H1 (cell line): Measurements from ENCODE around the gene APOBEC2. TPM values are rescaled to one million over a fixed set of nuclear protein-coding genes. Genes with fewer than 3 reads are reported as not detected.
A peak's percentile ranks its signal among the peaks of the same experiment; 100 is the strongest.

Experiments
- CTCF ChIA-PET: fragments of 300-600 bp; sonication (Branson Sonifier 250); formaldehyde crosslinking; loops from one replicate; lab custom pipeline; 2021; ENCODE audit not compliant: partially characterized antibody; lab: Charles Lee
- POLR2A ChIA-PET: fragments of 300-600 bp; sonication (Branson Sonifier 250); formaldehyde crosslinking; loops from one replicate; lab custom pipeline; 2021; ENCODE audit warnings: inconsistent platforms; ENCODE audit not compliant: partially characterized antibody; lab: Charles Lee
- DNase-seq, 2 experiments: peaks; one replicate each; pipeline versions ENCODE4 v3.0.0 to v3.0.0-alpha.2; 2010 to 2022; ENCODE audit warnings: low spot score in 2 of 2, low read depth in 1 of 2, mixed read lengths in 1 of 2
- FAIRE-seq: peaks from 2 replicates; lab custom pipeline; 2011; peaks lifted over from hg19 to GRCh38; lab: Jason Lieb, UNC
- H2AFZ ChIP-seq: 2 replicates; pipeline ENCODE4 v1.8.1; 2012; ENCODE audit warnings: low read length, inconsistent platforms
- H2AK5ac ChIP-seq: 2 replicates; pipeline ENCODE4 v1.6.1; 2013; ENCODE audit warnings: low read depth, low read length
- H2BK120ac ChIP-seq: replicated peaks from 2 replicates; pipeline ENCODE3; 2013; ENCODE audit warnings: low read depth, low read length, inconsistent platforms
- H2BK12ac ChIP-seq: 2 replicates; pipeline ENCODE4 v1.6.1; 2013; ENCODE audit warnings: low read depth, low read length
- H2BK15ac ChIP-seq: 2 replicates; pipeline ENCODE4 v1.6.1; 2013; ENCODE audit warnings: low read length
- H2BK20ac ChIP-seq: 2 replicates; pipeline ENCODE4 v1.6.1; 2013; ENCODE audit warnings: low read length
- H2BK5ac ChIP-seq: 2 replicates; pipeline ENCODE4 v1.6.1; 2013; ENCODE audit warnings: low read depth, low read length
- H3K14ac ChIP-seq: 2 replicates; pipeline ENCODE4 v1.6.1; 2013; ENCODE audit warnings: inconsistent platforms; ENCODE audit not compliant: insufficient read length
- H3K18ac ChIP-seq: 2 replicates; pipeline ENCODE4 v1.6.1; 2013; ENCODE audit warnings: low read length; ENCODE audit errors: extremely low read depth
- H3K23ac ChIP-seq: 2 replicates; pipeline ENCODE4 v1.6.1; 2013; ENCODE audit warnings: inconsistent platforms; ENCODE audit not compliant: insufficient read length
- H3K23me2 ChIP-seq: 2 replicates; pipeline ENCODE4 v1.6.1; 2013; ENCODE audit warnings: low read depth, low read length
- H3K27ac ChIP-seq: 2 replicates; pipeline ENCODE4 v1.6.1; 2011; ENCODE audit warnings: low read depth, low read length, inconsistent platforms
- H3K27me3 ChIP-seq, 4 experiments: replicated peaks in 1 of 4; 1 replicate in 1 of 4; 2 replicates in 3 of 4; pipeline versions ENCODE4 v1.6.1 to v1.8.1; 2011 to 2013; ENCODE audit warnings: low read length in 3 of 4, mild to moderate bottlenecking in 3 of 4, inconsistent platforms in 2 of 4, mixed read lengths in 2 of 4, moderate library complexity in 1 of 4; ENCODE audit not compliant: control insufficient read depth in 3 of 4, insufficient read depth in 3 of 4; ENCODE audit errors: extremely low read depth in 1 of 4
- H3K36me3 ChIP-seq, 4 experiments: 2 replicates each; pipeline versions ENCODE4 v1.6.1 to v1.8.1; 2011 to 2013; ENCODE audit warnings: mild to moderate bottlenecking in 4 of 4, low read length in 3 of 4, moderate library complexity in 2 of 4, control low read depth in 1 of 4, inconsistent platforms in 1 of 4; ENCODE audit not compliant: insufficient read depth in 4 of 4, control insufficient read depth in 2 of 4
- H3K4ac ChIP-seq: replicated peaks from 2 replicates; pipeline ENCODE3; 2013; ENCODE audit warnings: low read length, low read depth, mixed read lengths, inconsistent platforms; ENCODE audit not compliant: insufficient read length
- H3K4me1 ChIP-seq, 4 experiments: replicated peaks in 1 of 4; 1 replicate in 1 of 4; 2 replicates in 3 of 4; pipeline versions ENCODE4 v1.6.1 to v1.8.1; 2011 to 2013; ENCODE audit warnings: low read length in 3 of 4, inconsistent platforms in 2 of 4, mixed read lengths in 1 of 4; ENCODE audit not compliant: insufficient read depth in 4 of 4, control insufficient read depth in 3 of 4
- H3K4me2 ChIP-seq, 2 experiments: 2 replicates each; pipeline versions ENCODE4 v1.6.1 to v1.8.1; 2011 to 2013; ENCODE audit warnings: low read depth in 2 of 2, low read length in 2 of 2, control low read depth in 1 of 2, inconsistent platforms in 1 of 2, mild to moderate bottlenecking in 1 of 2; ENCODE audit not compliant: insufficient read depth in 1 of 2
- H3K4me3 ChIP-seq, 4 experiments: fragments of 200-600, 300-600 bp in 1 of 4; sonication (generic), shearing (Covaris generic), sonication (Bioruptor Twin) in 1 of 4; 2 replicates each; pipeline versions ENCODE4 v1.5.1 to v1.8.1; 2011 to 2016; ENCODE audit warnings: low read length in 4 of 4, low read depth in 3 of 4, control low read depth in 2 of 4, inconsistent platforms in 2 of 4, mild to moderate bottlenecking in 2 of 4, mixed read lengths in 1 of 4, moderate library complexity in 1 of 4; ENCODE audit not compliant: insufficient read depth in 2 of 4; ENCODE audit errors: extremely low read depth in 1 of 4
- H3K56ac ChIP-seq: replicated peaks from 2 replicates; pipeline ENCODE3; 2013; ENCODE audit warnings: low read depth, mild to moderate bottlenecking, mixed read lengths, low read length, inconsistent platforms; ENCODE audit not compliant: insufficient read length
- H3K79me1 ChIP-seq: 2 replicates; pipeline ENCODE4 v1.6.1; 2013; ENCODE audit warnings: low read depth, low read length, control low read depth
- H3K79me2 ChIP-seq, 2 experiments: 2 replicates each; pipeline versions ENCODE4 v1.6.1 to v1.8.1; 2012 to 2013; ENCODE audit warnings: low read length in 2 of 2, mild to moderate bottlenecking in 2 of 2, inconsistent platforms in 1 of 2; ENCODE audit not compliant: insufficient read depth in 2 of 2, control insufficient read depth in 1 of 2
- H3K9ac ChIP-seq, 4 experiments: replicated peaks in 1 of 4; 1 replicate in 1 of 4; 2 replicates in 3 of 4; pipeline versions ENCODE4 v1.6.1 to v1.8.1; 2011 to 2013; ENCODE audit warnings: low read depth in 3 of 4, low read length in 3 of 4, control low read depth in 2 of 4, mild to moderate bottlenecking in 2 of 4, moderate library complexity in 2 of 4, inconsistent platforms in 1 of 4; ENCODE audit errors: extremely low read depth in 1 of 4
- H3K9me3 ChIP-seq, 2 experiments: 2 replicates each; pipeline versions ENCODE4 v1.6.1 to v1.8.1; 2012 to 2013; ENCODE audit warnings: mild to moderate bottlenecking in 2 of 2, moderate library complexity in 2 of 2, control low read depth in 1 of 2, inconsistent platforms in 1 of 2, low read depth in 1 of 2, low read length in 1 of 2, mixed read lengths in 1 of 2; ENCODE audit not compliant: insufficient read depth in 2 of 2
- H4K20me1 ChIP-seq, 2 experiments: replicated peaks in 1 of 2; 2 replicates each; pipeline versions ENCODE3 to v1.8.1; 2011 to 2013; ENCODE audit warnings: inconsistent platforms in 2 of 2, low read length in 2 of 2, mild to moderate bottlenecking in 1 of 2; ENCODE audit not compliant: insufficient read depth in 2 of 2, control insufficient read depth in 1 of 2
- H4K5ac ChIP-seq: 2 replicates; pipeline ENCODE4 v1.6.1; 2013; ENCODE audit warnings: low read length, low read depth, mixed read lengths, inconsistent platforms; ENCODE audit not compliant: insufficient read length
- H4K8ac ChIP-seq: 2 replicates; pipeline ENCODE4 v1.8.0; 2013; ENCODE audit warnings: mild to moderate bottlenecking, moderate library complexity, low read length, inconsistent platforms; ENCODE audit not compliant: insufficient read depth; ENCODE audit errors: extremely low read depth
- H4K91ac ChIP-seq: replicated peaks from 2 replicates; pipeline ENCODE3; 2013; ENCODE audit warnings: low read length, mixed read lengths, inconsistent platforms; ENCODE audit not compliant: insufficient read length
- BACH1 ChIP-seq: IDR thresholded peaks from 2 replicates; pipeline ENCODE4 v1.6.1; 2012; ENCODE audit warnings: low read length, improper control_type of control experiment
- BCL11A ChIP-seq, 2 experiments: IDR thresholded peaks; one replicate each; pipeline ENCODE4 v1.6.1; 2011; ENCODE audit warnings: low read depth in 2 of 2, low read length in 2 of 2, mild to moderate bottlenecking in 2 of 2
- GABPA ChIP-seq: IDR thresholded peaks from 2 replicates; pipeline ENCODE4 v1.6.1; 2011; ENCODE audit warnings: mild to moderate bottlenecking, low read length, moderate library complexity, borderline replicate concordance; ENCODE audit not compliant: insufficient read depth
- KDM5A ChIP-seq: fragments of 200-600 bp; IDR thresholded peaks from 2 replicates; pipeline ENCODE4 v1.7.1; 2012; ENCODE audit warnings: mild to moderate bottlenecking, low read length, inconsistent platforms, mixed read lengths
- POLR2AphosphoS5 ChIP-seq: IDR thresholded peaks from 2 replicates; pipeline ENCODE4 v1.6.1; 2011; ENCODE audit warnings: low read depth, low read length
- POU5F1 ChIP-seq: IDR thresholded peaks from 2 replicates; pipeline ENCODE4 v1.6.1; 2011; ENCODE audit warnings: low read depth, mild to moderate bottlenecking, low read length, moderate library complexity
- SAP30 ChIP-seq: fragments of 300-600 bp; sonication (generic); IDR thresholded peaks from 2 replicates; pipeline ENCODE4 v1.7.1; 2012; ENCODE audit warnings: low read length, moderate library complexity, mild to moderate bottlenecking, inconsistent platforms; ENCODE audit not compliant: insufficient read depth, insufficient replicate concordance
- SIN3A ChIP-seq, 2 experiments: IDR thresholded peaks in 1 of 2; conservative IDR thresholded peaks in 1 of 2; 2 replicates each; pipeline ENCODE4 v1.6.1; 2011 to 2012; ENCODE audit warnings: low read length in 2 of 2, improper control_type of control experiment in 1 of 2, low read depth in 1 of 2, mild to moderate bottlenecking in 1 of 2
- SUZ12 ChIP-seq: fragments of 200-600 bp; sonication (generic); IDR thresholded peaks from 2 replicates; pipeline ENCODE4 v1.6.1; 2012; ENCODE audit warnings: mild to moderate bottlenecking, inconsistent platforms, low read length, moderate library complexity, mixed read lengths
- TEAD4 ChIP-seq: IDR thresholded peaks from 2 replicates; pipeline ENCODE4 v1.6.1; 2012; ENCODE audit warnings: low read depth, low read length, inconsistent platforms, mixed read lengths
- WGBS, 2 experiments: shearing (Covaris generic) in 1 of 2; methylation state at CpG; one replicate each; pipeline versions ENCODE4 v1.1.6 to v1.1.7; 2013 to 2015; ENCODE audit warnings: low lambda C conversion rate in 2 of 2, mixed read lengths in 2 of 2, inconsistent platforms in 1 of 2, low coverage in 1 of 2, missing lambda C conversion rate in 1 of 2; ENCODE audit not compliant: insufficient replicate concordance in 2 of 2, insufficient coverage in 1 of 2, insufficient read length in 1 of 2; ENCODE audit errors: extremely low coverage in 1 of 2, missing lambda C conversion rate in 1 of 2; 5-methylcytosine and 5-hydroxymethylcytosine counted together
- polyA plus RNA-seq, 7 experiments: library from polyadenylated mRNA; depleted of rRNA in 3 of 7; stranded (reverse) in 5 of 7; unstranded in 2 of 7; fragments of >200 nt in 5 of 7; fragments of 200-250 nt in 2 of 7; gene quantifications; 1 replicate in 5 of 7; 2 replicates in 1 of 7; 4 replicates in 1 of 7; pipeline versions ENCODE4 v1.2.1 to v1.2.3, GENCODE V29; 2011 to 2013; ENCODE audit warnings: missing spikeins in 2 of 7, mixed read lengths in 2 of 7
- total RNA-seq: library from RNA; stranded (reverse); fragmentation: NEBNext Ultra II Directional; extraction: Animal tissue kit (Norgen Biotek cat#: 25700); gene quantifications from 2 replicates; pipeline ENCODE4 v1.2.1, GENCODE V29; 2021

Gene APOBEC2
- total and polyA plus RNA-seq, 2 of the 8 experiments (the other 6 are each of a cell fraction or from before 2014, with no cell fraction given) = not detected

DNA sequence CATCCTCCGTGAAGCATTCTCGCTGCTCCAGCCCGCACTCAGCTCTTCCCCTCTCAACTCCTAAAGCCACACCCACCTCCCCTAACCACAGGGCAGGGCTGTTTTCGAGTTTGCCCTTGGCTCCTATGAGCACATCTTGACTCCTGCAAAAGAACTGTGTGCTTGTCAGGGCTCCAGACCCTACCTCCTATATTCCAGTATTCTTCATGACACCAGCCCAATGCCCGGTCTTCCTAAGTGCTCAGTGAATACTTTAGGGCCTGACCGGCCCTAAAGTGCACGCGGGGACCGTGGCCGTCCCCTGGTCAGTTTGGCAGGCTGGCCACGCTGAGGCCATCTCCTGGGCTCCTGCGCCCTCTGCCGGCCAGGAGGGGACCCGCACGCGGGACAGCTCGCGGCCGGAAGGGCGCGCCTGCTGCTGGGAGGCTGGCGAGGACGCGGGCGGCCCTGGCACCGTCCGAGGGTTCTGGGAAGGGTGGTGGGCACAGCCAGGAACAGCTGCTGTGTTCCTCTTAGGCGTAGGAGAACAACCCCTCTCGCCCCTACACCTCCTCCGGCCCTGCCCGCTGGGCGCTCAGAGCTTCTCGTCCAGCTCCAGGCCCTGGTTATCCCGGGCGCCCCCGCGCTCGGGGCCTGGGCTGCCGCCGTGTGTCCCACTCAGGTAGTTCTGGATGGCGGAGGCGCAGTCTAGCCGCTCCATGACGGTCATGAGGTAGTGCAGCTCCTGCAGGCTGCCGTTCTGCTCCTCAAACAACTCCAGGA lies 25.0 kb upstream of the APOBEC2 start:
- H3K9ac ChIP-seq = peak overlapping the region in 2 of 4 experiments; percentile 45 to 54; a peak in 5 of 7 replicates
- TF ChIP-seq SAP30 (peak; percentile 51), TEAD4 (no peak), POU5F1 (no peak), BACH1 (peak; percentile 8; the same call in 1 of the 2 replicates), SUZ12 (no peak), GABPA (peak; percentile 59; the same call in 1 of the 2 replicates), SIN3A (conservative IDR thresholded peaks at IDR 0.05 in 1 of 2, IDR thresholded peaks at IDR 0.05 in 1 of 2; ENCODE audit: low read depth in 1 of 2, low read length in 2 of 2) (peak in 1 of 2 experiments; percentile 61; a peak in 2 of 4 replicates), KDM5A (no peak), BCL11A (IDR thresholded peaks at IDR 0.05; ENCODE audit: low read depth in 2 of 2, low read length in 2 of 2) (no peak), POLR2AphosphoS5 (peak; percentile 22)

More for the DNA sequence above, 25.0 kb upstream of the APOBEC2 start:
- H3K4me1 ChIP-seq = peaks cover 0 to 11% (median 3%) of the 10 kb centered on the region in 4 experiments; a peak in 5 of 7 replicates
- H2AK5ac ChIP-seq = no peak overlapping the region
- H3K23ac ChIP-seq = no peak overlapping the region
- CTCF ChIA-PET = interaction anchor here (0.6 to 11.8 kb wide), 56 partner anchors 9 to 429 kb away, joined by 3 to 199 read pairs (median 5); partner anchors contain the start of genes APOBEC2, TSPO2 and UNC5CL
- H3K9me3 ChIP-seq = no peaks in the 10 kb centered on the region
- peak overlapping the region; percentile 63; the same call in 1 of the 2 replicates for H2BK20ac ChIP-seq
- H4K8ac ChIP-seq = peak overlapping the region; percentile 85; the same call in 1 of the 2 replicates
- H2BK15ac ChIP-seq = peak overlapping the region; percentile 84; the same call in 1 of the 2 replicates
- no peak overlapping the region; the same call in 1 of the 2 replicates for H3K27ac ChIP-seq
- peak overlapping the region; percentile 29 to 88 for H3K4me2 ChIP-seq
- peak overlapping the region; percentile 77 for H2AFZ ChIP-seq
- no peaks in the 10 kb centered on the region for H3K79me2 ChIP-seq
- peak overlapping the region; percentile 36 for H3K4ac ChIP-seq
- 5% methylated on average over 45 of the region's 45 CpGs; no CpG with 5 or more reads in 1 of the 2 experiments for WGBS, 2 experiments
- no peaks in the 10 kb centered on the region for H3K36me3 ChIP-seq
- no peak for FAIRE-seq
- no peaks in the 10 kb centered on the region for H3K79me1 ChIP-seq
- H2BK12ac ChIP-seq = peak overlapping the region; percentile 60
- H3K23me2 ChIP-seq = peaks cover 7% of the 10 kb centered on the region
- H3K18ac ChIP-seq = peak overlapping the region; percentile 97
- no peak overlapping the region for H2BK120ac ChIP-seq
- H3K56ac ChIP-seq = peak overlapping the region; percentile 77
- H4K5ac ChIP-seq = peak overlapping the region; percentile 60
- H3K4me3 ChIP-seq = peak overlapping the region; percentile 30 to 68 (median 57)
- no peak overlapping the region for H3K14ac ChIP-seq
- peak; percentile 60 to 97 for DNase-seq
- H3K27me3 ChIP-seq = no peaks in the 10 kb centered on the region; a peak in 1 of 7 replicates
- H4K20me1 ChIP-seq = no peaks in the 10 kb centered on the region
- peak overlapping the region; percentile 66; the same call in 1 of the 2 replicates for H2BK5ac ChIP-seq
- peak overlapping the region; percentile 95 for H4K91ac ChIP-seq
- POLR2A ChIA-PET = interaction anchor here (0.6 to 2.0 kb wide), 23 partner anchors 9 to 1646 kb away, joined by 3 to 9 read pairs (median 4); partner anchors contain the start of genes NFYA, OARD1 and UNC5CL
